Measurements from ENCODE around the gene EXOC3L1.

Gene EXOC3L1

DNA sequence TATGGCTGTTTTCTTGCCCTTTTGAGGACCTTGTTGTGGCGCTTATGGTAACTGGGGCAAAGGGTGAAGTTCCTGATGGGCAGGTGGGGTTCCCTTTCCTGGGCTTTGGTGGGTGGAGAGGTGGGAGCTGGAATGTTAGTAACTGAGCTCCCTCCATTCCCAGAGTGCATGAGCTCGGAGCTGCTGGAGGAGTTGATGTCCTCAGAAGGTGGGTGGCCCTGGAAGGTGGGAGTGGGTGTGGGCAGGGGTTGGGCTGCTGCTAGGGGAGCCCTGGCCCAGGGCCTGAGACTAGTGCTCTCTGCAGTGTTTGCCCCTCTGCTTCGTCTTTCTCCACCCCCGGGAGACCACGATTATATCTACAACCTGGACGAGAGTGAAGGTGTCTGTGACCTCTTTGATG, 7.8 kb upstream of the EXOC3L1 start:
- no peak for DNase-seq (ENCODE audit: low read depth in 2 of 2)

GRCh38 chr16:67196881-67197280, 6.9 kb upstream of the EXOC3L1 start:
- no peak for DNase-seq (ENCODE audit: low read depth in 2 of 2)

DNA sequence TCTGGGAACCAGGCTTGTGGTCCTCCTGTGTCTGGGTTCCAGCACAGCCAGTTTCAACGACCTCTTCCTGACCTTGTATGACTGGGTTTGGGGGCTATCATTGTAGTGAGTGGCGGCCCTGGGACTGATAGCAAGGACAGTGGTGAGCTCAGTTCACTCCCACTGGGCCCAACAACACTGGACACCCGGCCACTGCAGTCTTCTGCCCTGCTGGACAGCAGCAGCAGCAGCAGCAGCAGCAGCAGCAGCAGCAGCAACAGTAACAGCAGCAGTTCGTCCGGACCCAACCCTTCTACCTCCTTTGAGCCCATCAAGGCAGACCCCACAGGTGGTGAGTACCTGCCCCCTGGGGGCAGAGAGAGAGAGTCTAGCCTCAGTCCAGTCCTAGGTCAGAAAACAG, 5.7 kb upstream of the EXOC3L1 start:
- DNase-seq (ENCODE audit: low read depth in 2 of 2): no peak

DNA sequence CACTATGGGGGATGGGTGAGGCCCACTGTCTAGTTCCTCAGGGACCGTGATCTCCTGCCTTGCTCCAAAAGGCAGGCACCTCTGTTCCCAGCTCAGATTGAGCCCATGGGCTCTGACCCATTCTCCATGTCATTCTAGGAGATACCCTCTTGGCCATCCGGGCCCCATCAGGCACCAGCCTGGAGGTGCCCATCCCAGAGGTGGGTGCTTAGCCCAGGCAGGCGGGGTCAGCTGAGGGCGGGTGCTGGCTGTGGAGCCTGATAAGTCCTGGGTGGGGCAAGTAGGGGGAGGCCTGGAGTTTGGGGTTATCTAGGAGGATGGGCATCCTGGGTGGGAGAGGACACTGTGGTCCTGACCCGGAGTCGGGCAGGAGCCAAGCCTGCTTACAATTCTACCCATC, 4.3 kb upstream of the EXOC3L1 start:
- no peak for DNase-seq (ENCODE audit: low read depth in 2 of 2)

- no peak for DNase-seq (ENCODE audit: low read depth in 2 of 2)
These were observed 3.6 kb upstream of the EXOC3L1 start for GRCh38 chr16:67193536-67193935.

GRCh38 chr16:67192781-67193361, 2.9 kb upstream of the EXOC3L1 start:
- DNase-seq (ENCODE audit: low read depth in 2 of 2): no peak

DNA sequence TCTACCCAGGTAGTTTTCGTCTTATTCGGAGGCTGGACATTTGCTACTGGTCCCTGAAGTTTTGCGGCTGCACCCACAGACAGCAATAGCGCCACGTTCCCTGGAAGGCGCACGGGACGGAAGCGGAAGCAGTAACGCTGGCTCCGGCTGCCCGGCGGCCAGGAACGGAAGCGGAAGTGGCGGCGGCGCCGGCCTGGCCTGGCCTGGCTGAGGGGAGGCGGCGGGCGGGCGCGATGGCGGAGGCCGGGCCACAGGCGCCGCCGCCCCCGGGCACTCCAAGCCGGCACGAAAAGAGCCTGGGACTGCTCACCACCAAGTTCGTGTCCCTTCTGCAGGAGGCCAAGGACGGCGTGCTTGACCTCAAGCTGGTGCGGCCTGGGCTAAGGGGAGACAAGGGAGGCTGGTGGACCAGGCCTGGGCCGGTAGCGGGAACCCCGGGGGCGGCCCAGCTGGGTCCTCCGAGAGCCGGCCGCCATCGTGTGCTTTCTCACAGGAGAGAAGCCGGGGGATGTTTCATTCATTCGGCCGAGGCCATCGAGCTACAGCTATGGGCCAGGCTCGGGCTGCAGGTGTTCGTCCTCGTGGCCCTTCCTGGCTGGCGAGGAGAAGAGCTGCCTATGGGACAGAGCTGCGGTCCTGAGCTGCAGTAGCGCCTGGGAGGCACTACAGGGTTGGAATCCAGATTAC, 2.2 kb upstream of the EXOC3L1 start, which contains the start of gene E2F4:
Gene E2F4, plus strand, starts transcription at position 161 of the 687 bp plus-strand sequence. Its CDS starts 73 bp downstream, at position 234.
- peak; percentile 65 to 66 for DNase-seq (ENCODE audit: low read depth in 2 of 2)

GRCh38 chr16:67191411-67191994, 1.6 kb upstream of the EXOC3L1 start:
- DNase-seq (ENCODE audit: low read depth in 2 of 2): no peak

DNA sequence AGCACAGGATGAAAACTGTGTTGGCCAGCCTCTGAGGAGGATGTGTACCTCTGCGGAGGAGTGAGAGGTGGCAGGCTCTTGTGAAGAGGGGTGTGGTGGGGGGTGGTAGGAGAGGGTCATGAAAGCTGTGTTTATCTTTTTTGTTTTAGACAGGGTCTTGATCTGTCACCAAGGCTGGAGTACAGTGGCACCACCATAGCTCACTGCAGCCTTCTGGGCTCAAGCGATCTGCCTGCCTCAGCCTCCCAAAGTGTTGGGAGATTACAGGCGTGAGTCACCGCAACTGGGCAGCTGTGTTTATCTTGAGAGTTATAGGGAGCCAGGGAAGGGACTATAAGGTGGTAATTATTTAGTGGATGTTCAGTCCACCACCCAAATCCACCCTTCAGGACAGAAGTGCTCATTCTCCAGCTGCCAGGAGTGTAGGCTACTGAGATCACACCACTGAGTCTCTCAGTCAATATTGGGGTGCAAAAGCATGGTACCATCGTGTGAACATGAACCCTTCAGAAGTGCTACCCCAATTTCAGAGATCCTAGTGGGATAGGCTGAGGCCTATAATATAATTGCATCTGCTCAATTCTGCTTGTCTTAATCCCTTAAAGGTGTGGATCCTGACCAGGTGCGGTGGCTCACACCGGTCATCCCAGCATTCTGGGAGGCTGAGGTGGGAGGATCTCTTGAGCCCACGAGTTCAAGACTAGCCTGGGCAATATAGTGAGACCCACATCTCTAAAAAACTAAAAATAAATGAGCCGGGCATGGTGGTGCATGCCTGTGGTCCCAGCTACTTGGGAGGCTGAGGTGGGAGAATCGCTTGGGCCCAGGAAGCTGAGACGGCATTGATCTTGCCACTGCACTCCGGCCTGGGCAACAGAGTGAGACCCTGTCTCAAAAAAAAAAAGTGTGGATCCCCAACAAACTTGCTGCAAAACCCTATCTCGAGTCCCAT, 788 bp upstream of the EXOC3L1 start:
- DNase-seq (ENCODE audit: low read depth in 2 of 2): no peak

DNA sequence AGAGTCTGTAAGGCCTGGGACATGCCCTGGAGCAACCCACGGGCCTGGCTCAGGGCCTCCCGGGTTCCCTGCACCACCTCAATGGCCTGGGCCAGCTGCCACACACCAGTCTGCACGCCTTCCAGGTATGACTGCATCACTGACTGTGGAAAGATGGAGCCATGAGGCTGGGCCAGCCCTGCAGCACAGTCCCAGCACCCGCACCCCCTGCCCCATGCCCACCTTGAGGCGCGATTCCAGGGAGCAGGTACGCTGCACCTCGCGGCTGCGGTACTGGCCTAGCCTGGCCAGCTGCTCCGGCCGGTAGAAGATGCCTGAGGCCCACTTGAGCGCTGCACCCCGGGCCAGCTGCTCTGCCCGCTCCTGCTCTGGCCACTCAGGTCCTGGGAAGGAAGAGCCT, 1.1 kb downstream of the EXOC3L1 start:
- DNase-seq (ENCODE audit: low read depth in 2 of 2): no peak

DNA sequence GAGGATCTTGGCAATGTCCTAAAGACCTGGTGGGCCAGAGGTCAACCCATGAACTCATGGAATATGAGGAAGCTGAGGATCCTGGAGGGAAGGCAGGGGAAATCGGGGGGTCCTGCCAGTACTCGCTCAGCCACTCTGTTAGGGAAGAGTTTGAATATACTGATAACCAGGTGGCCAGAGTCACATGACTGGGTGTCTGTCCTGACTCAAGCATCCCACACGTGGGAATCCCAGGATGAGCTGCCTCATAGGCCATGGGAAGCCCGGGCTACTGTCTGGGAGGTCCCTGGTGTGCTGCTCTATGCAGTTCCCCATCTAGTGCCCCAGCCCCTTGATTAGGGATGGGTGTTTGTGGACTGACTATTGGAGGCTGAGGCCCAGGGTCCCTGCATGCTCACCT, 1.6 kb downstream of the EXOC3L1 start:
- DNase-seq (ENCODE audit: low read depth in 2 of 2): no peak

- no peak for DNase-seq (ENCODE audit: low read depth in 2 of 2)
These were observed 2.6 kb downstream of the EXOC3L1 start for GRCh38 chr16:67187175-67187890.

DNA sequence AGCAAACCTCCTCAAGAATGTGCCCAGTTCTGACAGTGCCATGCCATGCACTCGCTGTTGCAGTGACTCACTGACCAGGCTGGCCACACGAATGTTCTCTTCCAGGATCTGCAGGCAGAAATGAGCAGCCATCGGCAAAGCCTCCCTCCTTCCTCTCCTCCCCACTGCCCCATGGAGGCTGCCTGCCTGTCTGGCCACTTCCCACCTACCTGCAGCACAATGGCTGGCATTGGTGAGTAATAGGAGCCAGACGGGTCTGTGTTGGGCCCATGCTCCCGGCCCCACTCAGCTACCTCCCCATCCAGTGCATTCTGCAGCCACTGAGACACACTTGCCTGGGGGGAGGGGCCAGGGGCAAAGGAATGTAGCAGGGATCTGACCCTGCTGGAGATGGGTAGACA, 3.4 kb downstream of the EXOC3L1 start:
- DNase-seq (ENCODE audit: low read depth in 2 of 2): no peak

DNA sequence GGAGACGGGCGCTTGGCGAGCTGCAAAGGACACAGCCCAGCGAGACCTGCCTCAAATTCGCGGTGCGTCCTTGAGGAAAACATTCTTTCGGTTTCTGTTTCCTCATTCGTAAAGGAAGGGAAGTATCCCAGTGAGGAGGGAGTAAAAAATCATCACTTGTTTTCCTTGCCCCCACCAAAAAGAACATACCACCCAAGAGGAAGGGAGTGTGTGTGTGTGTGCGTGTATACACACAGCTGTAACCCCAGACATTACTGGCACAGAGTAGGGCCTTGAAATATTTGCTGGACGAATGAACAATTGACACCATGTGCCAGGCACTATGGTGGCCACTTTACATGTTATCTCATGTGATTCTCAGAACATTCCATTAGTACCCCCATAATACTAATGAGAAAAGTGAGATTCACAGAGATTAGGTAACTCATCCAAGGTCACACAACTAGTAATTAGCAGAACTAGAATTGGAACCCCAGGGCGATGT, 4.2 kb downstream of the EXOC3L1 start:
- DNase-seq (ENCODE audit: low read depth in 2 of 2): no peak

GRCh38 chr16:67184995-67185650, 4.8 kb downstream of the EXOC3L1 start:
- peak; percentile 63 to 73 for DNase-seq (ENCODE audit: low read depth in 2 of 2)

GRCh38 chr16:67184453-67184994, 5.4 kb downstream of the EXOC3L1 start:
- DNase-seq (ENCODE audit: low read depth in 2 of 2): no peak

GRCh38 chr16:67183627-67184452, 6.1 kb downstream of the EXOC3L1 start, which contains the start of gene MATCAP1:
Gene MATCAP1, minus strand, starts transcription at chr16:67183963. Its CDS starts 3,353 bp downstream, at chr16:67180610.
- peak; percentile 78 to 81 for DNase-seq (ENCODE audit: low read depth in 2 of 2)

DNA sequence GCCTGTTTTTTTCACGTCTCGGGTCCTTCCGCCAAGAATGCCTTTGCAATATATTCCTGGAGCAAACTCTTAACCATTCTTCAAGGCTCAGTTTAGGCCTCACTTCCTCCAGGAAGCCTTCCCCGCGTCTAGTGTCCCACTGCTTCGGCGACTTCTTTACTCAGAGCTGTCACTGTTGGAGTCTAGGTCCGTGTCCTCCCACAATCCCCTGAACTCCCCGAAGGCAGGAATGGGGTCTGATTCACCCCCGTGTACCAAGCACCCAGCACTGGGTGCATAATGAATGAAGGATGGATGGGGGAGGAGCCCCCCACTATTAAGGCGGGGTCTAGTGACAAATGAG, 6.7 kb downstream of the EXOC3L1 start:
- DNase-seq (ENCODE audit: low read depth in 2 of 2): no peak

DNA sequence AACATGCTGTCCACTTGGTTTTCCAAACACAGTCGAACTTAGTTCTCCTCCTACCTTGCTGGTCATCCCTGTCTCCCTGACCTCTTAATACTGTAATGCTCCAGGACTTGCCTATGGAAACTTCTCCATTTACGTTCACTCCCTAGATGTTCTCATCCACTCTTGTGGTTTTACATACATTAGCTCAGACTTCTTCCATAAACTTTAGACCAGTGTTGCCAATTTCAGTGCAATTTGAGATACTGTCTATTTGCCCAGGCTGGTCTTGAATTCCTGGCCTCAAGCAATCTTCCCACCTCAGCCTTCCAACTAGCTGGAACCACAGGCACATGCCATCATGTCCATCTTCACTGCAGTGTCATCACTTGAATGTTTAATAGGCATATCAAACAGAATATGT, 7.6 kb downstream of the EXOC3L1 start:
- no peak for DNase-seq (ENCODE audit: low read depth in 2 of 2)

DNA sequence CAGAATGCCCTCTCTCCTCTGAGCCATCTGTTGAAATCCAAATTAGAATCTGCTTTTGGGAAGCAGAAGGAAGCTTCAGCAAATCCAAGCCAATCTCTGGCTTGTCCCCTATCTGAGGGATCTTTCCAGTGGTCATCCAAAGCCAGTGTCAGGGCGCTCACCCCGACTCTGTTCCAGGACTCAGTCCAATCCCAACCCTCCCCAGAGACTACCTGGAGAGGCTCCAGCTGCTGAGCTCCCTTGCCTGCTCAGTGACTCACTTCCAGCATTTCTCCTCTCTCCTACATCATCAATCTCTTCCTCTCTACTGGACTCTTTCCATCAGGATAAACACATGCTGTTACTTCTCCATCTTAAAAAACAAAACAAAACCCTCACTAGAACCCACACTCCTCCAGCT, 8.6 kb downstream of the EXOC3L1 start:
- no peak for DNase-seq (ENCODE audit: low read depth in 2 of 2)

All from stimulated activated CD4-positive, alpha-beta T cell treated with anti-CD3 and anti-CD28 coated beads, Interleukin-1b, Interleukin-23, amount 100 ng/mL, for 1 hour (primary cell).